ENCODE results near the gene FBXL17. TPM values are rescaled to one million over a fixed set of nuclear protein-coding genes. Genes with fewer than 3 reads are reported as not detected.

Gene FBXL17
- total and polyA plus RNA-seq, 2 donors (not counting 1 experiment from before 2014, with no cell fraction given), result 7.3 to 40.3 TPM

- Histone ChIP-seq H2AFZ (ENCODE audit: insufficient read depth, low read depth, low read length, poor library complexity, severe bottlenecking) (no peak overlapping the region), H3K4me1 (ENCODE audit: control insufficient read depth in 2 of 2, insufficient read depth in 2 of 2, low read length in 2 of 2) (no peaks in the 10 kb centered on the region), H3K9me3 (ENCODE audit: control extremely low read depth in 1 of 3, control insufficient read depth in 2 of 3, insufficient read depth in 1 of 3, low read length in 2 of 3) (no peaks in the 10 kb centered on the region), H3K27ac (ENCODE audit: low read length in 2 of 2) (no peak overlapping the region), H3K9ac (ENCODE audit: low read length) (no peak overlapping the region), H3K4me2 (replicated peaks; ENCODE audit: low read depth, low read length, poor library complexity, severe bottlenecking) (no peak overlapping the region), H3K36me3 (replicated peaks in 1 of 2; ENCODE audit: control extremely low read depth in 1 of 2, control insufficient read depth in 1 of 2, extremely low read depth in 1 of 2, insufficient read depth in 2 of 2, low read length in 1 of 2) (no peaks in the 10 kb centered on the region), H3K27me3 (replicated peaks in 1 of 4; ENCODE audit: control extremely low read depth in 1 of 4, control insufficient read depth in 3 of 4, insufficient read depth in 4 of 4, low read length in 3 of 4) (no peaks in the 10 kb centered on the region), H3K79me2 (ENCODE audit: control insufficient read depth, insufficient read depth, low read length) (no peaks in the 10 kb centered on the region), H3K4me3 (ENCODE audit: control extremely low read depth in 1 of 5, extremely low read depth in 1 of 5, insufficient read depth in 1 of 5, low read depth in 2 of 5, low read length in 4 of 5) (no peak overlapping the region), H4K20me1 (ENCODE audit: control insufficient read depth, insufficient read depth, low read length, poor library complexity, severe bottlenecking) (no peaks in the 10 kb centered on the region)
- no peak for TF ChIP-seq CTCF (IDR thresholded peaks at IDR 0.05)
- TF ChIP-seq EZH2 (IDR thresholded peaks at IDR 0.05; ENCODE audit: borderline replicate concordance, insufficient read depth, low read depth, low read length, poor library complexity, severe bottlenecking), result no peak
- H3K27ac Mint-ChIP-seq, result no peak overlapping the region
- no peak overlapping the region for H3K4me3 Mint-ChIP-seq
- 100% methylated on average over 1 of the region's 4 CpGs for WGBS (ENCODE audit: insufficient coverage)
- ChIA-PET POLR2A (interaction anchor here (0.5 kb wide), 1 partner anchor 1571 kb away, joined by 7 read pairs; no protein-coding TSS in a partner anchor), CTCF (no interaction called here)
- H3K9me3 Mint-ChIP-seq (ENCODE audit: insufficient read depth), result no peaks in the 10 kb centered on the region
- intact Hi-C loops (cut with micrococcal nuclease), result no loop called here
- H3K27me3 Mint-ChIP-seq, result no peaks in the 10 kb centered on the region
- H3K4me1 Mint-ChIP-seq, result no peaks in the 10 kb centered on the region
- ATAC-seq (ENCODE audit: low read depth), result no peak
- DNase-seq, result no peak
Measured at GRCh38 chr5:107968998-107969397, 412.9 kb downstream of the FBXL17 start.

- intact Hi-C loops (cut with micrococcal nuclease), result no loop called here
- Histone ChIP-seq H3K27ac (ENCODE audit: low read length in 2 of 2) (no peak overlapping the region), H4K20me1 (ENCODE audit: control insufficient read depth, insufficient read depth, low read length, poor library complexity, severe bottlenecking) (no peaks in the 10 kb centered on the region), H3K9me3 (ENCODE audit: control extremely low read depth in 1 of 3, control insufficient read depth in 2 of 3, insufficient read depth in 1 of 3, low read length in 2 of 3) (no peaks in the 10 kb centered on the region), H3K36me3 (replicated peaks in 1 of 2; ENCODE audit: control extremely low read depth in 1 of 2, control insufficient read depth in 1 of 2, extremely low read depth in 1 of 2, insufficient read depth in 2 of 2, low read length in 1 of 2) (no peaks in the 10 kb centered on the region), H3K27me3 (replicated peaks in 1 of 4; ENCODE audit: control extremely low read depth in 1 of 4, control insufficient read depth in 3 of 4, insufficient read depth in 4 of 4, low read length in 3 of 4) (no peaks in the 10 kb centered on the region), H3K4me3 (ENCODE audit: control extremely low read depth in 1 of 5, extremely low read depth in 1 of 5, insufficient read depth in 1 of 5, low read depth in 2 of 5, low read length in 4 of 5) (no peak overlapping the region), H3K4me1 (ENCODE audit: control insufficient read depth in 2 of 2, insufficient read depth in 2 of 2, low read length in 2 of 2) (no peaks in the 10 kb centered on the region), H3K79me2 (ENCODE audit: control insufficient read depth, insufficient read depth, low read length) (no peaks in the 10 kb centered on the region), H3K9ac (ENCODE audit: low read length) (no peak overlapping the region), H3K4me2 (replicated peaks; ENCODE audit: low read depth, low read length, poor library complexity, severe bottlenecking) (no peak overlapping the region), H2AFZ (ENCODE audit: insufficient read depth, low read depth, low read length, poor library complexity, severe bottlenecking) (no peak overlapping the region)
- TF ChIP-seq CTCF (IDR thresholded peaks at IDR 0.05) (no peak), EZH2 (IDR thresholded peaks at IDR 0.05; ENCODE audit: borderline replicate concordance, insufficient read depth, low read depth, low read length, poor library complexity, severe bottlenecking) (no peak)
- no peak for DNase-seq
- CTCF ChIA-PET, result no interaction called here
- Mint-ChIP-seq H3K27me3 (no peaks in the 10 kb centered on the region), H3K4me3 (no peak overlapping the region), H3K9me3 (ENCODE audit: insufficient read depth) (no peaks in the 10 kb centered on the region), H3K4me1 (no peaks in the 10 kb centered on the region), H3K27ac (no peak overlapping the region)
- ATAC-seq (ENCODE audit: low read depth), result no peak
- POLR2A ChIA-PET, result no interaction called here
Measured at GRCh38 chr5:107968406-107968843, 413.5 kb downstream of the FBXL17 start.
